Occipital lobe (tissue), 3 donors: ENCODE measurements around the gene INAFM1. TPM values are rescaled to one million over a fixed set of nuclear protein-coding genes. Genes with fewer than 3 reads are reported as not detected.

Experiments
- DNase-seq: peaks from one replicate; lab custom pipeline; 2025; lab: John Stamatoyannopoulos, UW
- small RNA-seq: library from RNA; depleted of rRNA; stranded (forward); fragments of <200 nt; gene quantifications from one replicate; pipeline ENCODE3, GENCODE V24; 2014
- total RNA-seq: library from RNA; depleted of rRNA; stranded (reverse); fragments of >200 nt; gene quantifications from one replicate; pipeline ENCODE4 v1.2.3, GENCODE V29; 2014

Gene INAFM1
- total RNA-seq, 1 donor from 2014 or later = 2.3 TPM

DNA sequence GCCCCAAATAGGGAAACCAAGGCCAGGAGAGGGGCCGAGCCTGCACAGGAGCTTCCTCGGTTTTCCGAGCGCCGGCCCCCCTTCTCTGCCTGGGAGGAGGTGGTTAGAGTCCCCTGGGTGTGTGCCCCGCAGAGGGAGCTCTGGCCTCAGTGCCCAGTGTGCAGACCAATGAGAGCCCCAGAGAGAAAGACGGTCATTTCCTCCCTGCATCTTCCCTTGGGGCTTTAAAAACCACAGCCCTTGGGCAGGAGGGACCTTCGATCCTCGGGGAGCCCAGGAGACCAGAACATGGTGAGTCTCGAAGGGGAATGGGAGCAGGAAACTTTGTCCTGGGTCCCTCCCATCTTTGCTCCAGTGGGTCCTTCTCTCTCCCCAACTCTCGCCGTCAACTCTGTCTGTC lies 34.9 kb downstream of the INAFM1 start, which contains the start of gene C5AR1:
TSS of gene C5AR1 (plus strand) at position 254 of the 400 bp plus-strand sequence. CDS start at position 289, 35 bp downstream.
- DNase-seq = no peak

GRCh38 chr19:47310323-47310722 lies 35.6 kb downstream of the INAFM1 start:
- no peak for DNase-seq

DNA sequence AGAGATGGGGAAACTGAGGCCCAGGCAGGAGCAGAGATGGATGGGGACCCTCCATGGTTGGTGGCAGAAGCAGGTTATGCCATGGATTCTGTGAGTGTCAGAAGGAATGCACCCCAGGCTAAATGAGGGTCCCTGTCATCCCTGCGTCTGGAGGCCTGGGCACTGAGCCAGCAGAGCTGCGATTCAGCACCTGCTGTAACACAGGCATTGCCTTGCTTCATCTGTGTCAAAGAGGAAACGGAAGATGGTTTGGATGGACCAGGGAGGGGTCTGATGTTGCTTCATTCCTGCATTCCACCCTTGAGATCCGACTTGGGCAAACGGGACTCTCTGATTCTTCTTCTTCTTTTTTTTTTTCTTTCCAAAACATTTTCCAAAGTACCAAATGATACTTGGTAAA lies 36.1 kb downstream of the INAFM1 start:
- DNase-seq = no peak

DNA sequence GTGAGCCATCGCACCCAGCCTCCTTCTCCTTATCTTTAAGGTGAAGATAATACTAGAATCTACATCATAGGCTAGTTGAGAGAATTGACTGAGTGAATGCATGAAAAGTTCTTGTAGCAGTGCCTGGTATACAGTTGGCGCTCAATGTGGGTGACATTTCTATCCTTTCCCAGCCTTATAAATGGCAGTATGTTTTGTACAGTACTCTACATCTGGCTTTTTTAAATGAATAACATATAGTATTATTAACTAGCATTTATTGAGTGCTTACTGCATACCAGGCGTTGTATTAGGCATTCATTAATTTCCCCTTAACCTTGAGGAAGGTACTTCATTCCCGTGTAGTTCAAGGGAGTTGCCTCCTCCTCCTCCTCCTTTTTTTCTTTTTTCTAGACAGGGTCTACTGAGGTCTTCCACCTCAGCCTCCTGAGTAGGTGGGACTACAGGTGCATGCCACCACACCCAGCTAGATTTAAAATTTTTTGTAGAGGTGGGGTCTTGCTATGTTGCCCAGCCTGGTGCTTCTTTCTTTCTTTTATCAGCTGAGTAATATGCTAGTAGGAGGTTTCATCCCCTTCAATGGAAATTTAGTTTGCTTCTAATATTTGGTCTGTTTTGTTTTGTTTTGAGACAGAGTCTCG lies 37.8 kb downstream of the INAFM1 start:
- DNase-seq = no peak

DNA sequence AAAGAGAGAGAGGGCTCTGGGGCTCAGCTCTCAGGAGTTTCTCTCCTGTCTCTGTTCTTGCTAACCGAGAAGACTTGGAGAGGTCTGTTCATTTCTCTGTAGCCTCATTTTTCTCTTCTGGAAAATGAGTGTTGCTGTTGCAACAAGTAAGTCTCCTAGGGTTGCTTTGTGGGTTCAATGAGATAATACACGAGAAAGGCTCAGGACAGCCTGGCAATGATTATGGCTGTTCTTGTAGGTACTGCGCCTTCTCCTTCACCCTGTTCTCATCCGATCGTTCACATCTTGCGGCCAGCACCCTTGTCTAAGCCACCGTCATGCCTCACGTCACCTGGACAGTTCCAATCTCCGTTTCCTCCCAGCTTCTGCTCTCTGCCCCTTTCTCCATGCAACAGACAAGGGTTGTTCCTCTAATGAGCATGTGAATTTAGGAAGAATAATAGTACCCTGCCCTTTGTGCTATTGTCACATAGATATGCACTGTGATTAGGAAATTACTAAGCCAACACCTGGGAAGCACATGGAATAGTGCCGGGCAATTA lies 39.1 kb downstream of the INAFM1 start:
- no peak for DNase-seq

DNA sequence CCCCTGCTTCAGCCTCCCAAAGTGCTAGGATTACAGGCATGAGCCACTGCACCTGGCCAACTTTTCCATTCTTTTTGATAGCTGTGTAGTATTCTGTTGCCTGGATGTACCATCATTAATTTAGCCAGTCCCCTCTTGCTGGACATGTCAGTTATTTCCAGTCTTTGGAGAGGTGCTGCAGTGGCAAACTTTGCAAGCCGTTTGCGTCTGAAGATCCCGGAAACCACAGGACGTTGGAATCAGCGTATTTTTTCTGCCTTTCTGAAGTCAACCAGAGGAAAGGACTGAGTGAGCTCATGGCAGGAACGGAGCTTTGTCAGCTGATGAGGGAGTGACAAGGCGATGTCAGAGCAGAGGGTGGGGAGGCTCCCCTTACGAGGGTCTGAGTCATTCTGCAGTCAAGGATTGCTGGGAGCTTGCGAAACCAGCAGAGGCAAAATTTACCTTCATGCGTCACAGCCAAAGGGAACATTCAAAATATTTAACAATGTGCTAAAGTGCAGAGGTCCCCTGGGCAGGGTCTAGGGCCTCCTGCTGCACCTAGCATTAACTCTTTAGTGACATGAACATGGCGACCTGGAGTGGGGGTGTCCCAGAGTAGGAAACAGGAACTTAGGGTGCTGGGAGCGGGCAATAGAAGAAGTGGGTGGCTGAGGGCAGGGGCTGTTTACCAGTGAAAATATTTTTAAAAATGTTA lies 40.6 kb downstream of the INAFM1 start:
- peak; percentile 24 for DNase-seq

DNA sequence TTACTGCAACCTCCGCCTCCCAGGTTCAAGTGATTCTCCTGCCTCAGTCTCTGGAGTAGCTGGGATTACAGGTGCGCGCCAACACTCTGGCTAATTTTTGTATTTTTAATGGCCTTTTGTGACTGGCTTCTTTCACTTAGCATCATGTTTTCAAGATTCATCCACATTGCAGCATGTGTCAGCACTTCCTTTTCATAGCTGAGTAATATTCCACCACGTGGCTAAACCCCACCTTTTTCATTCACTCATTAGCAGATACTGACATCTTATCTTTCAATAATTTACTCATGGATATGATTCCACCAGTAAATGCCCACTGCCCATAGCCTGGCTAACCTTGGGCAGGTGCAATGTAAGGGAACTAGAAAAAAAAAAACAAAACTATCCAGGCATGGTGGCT lies 41.8 kb downstream of the INAFM1 start:
- no peak for DNase-seq

GRCh38 chr19:47319923-47320871 lies 45.5 kb downstream of the INAFM1 start:
- DNase-seq = no peak

- no peak for DNase-seq
These were observed 46.9 kb downstream of the INAFM1 start for GRCh38 chr19:47321630-47322029.

DNA sequence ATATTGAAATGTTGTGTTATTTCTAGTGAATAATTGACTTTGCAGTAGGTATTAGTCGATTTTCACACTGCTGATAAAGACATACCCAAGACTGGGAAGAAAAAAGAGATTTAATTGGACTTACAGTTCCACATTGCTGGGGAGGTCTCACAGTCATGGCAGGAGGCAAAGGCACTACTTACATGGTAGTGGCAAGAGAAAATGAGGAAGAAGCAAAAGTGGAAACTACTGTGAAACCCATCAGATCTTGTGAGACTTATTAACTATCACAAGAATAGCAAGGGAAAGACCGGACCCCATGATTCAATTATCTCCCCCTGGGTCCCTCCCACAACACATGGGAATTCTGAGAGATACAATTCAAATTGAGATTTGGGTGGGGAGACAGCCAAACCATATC lies 47.4 kb downstream of the INAFM1 start:
- no peak for DNase-seq

DNA sequence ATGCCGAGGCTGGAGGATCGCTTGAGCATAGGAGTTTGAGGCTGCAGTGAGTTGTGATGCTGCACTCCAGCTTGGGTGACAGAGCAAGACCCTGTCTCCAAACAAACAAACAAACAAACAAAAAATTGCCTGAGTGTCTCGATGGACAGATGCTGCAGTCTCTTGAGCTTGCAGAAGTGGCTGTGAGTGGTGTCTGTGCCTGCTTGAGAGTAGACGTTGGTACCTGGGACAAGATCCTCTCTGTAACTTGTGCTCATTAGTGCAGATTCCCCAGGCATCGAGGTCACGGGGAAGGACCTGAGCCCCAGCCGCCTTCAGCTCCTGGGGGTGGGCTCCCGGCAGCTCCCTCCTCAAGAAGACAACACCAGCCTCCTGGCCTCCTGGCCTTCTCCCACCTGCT lies 48.7 kb downstream of the INAFM1 start:
- DNase-seq = no peak

DNA sequence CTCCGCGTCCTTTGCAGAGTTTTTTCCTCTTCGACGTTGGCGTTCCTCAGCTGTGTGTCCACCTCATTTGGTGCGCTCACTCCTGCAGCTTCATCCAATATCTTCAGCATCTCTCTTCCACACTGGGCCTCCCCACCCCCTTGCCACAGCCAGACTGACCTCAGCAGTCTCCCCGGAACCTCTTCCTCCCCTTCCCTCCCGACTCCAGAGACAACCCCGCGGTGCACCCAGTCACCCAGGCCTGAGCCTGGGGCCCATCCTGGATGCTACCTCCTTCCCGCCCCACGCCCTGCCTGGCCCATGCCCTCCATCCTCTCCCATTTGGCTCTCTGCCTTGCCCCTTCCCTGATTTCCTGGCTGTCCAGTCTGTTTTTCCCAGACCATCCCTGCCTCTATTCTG lies 49.2 kb downstream of the INAFM1 start:
- DNase-seq = no peak

DNA sequence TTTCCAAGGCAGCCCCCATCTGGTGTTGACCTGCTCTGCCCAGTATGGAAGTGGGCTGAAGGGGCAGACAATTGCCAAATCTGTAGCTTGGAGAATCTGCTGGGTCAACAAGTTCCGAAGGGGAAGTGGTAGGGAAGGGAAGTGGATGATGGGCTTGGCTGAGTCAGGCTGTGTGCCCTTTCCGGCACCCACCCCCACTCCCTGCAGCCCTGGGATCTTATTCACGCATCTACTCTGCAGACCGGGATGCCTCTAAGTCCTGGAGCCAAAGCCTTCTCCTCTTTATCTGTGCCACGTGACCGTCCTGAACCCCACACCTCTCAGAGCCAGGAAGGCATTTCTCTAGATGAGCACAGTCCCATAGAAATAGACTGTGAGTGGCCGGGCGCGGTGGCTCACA lies 49.8 kb downstream of the INAFM1 start:
- DNase-seq = no peak

Small RNA genes within 50 kb of the gene (small RNA-seq; reads per million reads assigned to genes)
- gene MIR3190 = not detected

Other genes starting within 250 kb of the INAFM1 start
- 20.9 TPM for gene TMEM160, start 226.3 kb upstream of the INAFM1 start, total RNA-seq
- 11.2 TPM for gene ZC3H4, start 161.1 kb upstream of the INAFM1 start, total RNA-seq
- 76.3 TPM for gene SAE1, start 144.1 kb upstream of the INAFM1 start, total RNA-seq
- 13.4 TPM for gene BBC3, start 43.7 kb upstream of the INAFM1 start, total RNA-seq
- 2.8 TPM for gene CCDC9, start 18.4 kb upstream of the INAFM1 start, total RNA-seq
- gene C5AR1, start 35.0 kb downstream of the INAFM1 start, total RNA-seq = 0.16 TPM
- gene C5AR2, start 57.3 kb downstream of the INAFM1 start, total RNA-seq = 0.31 TPM
- gene DHX34, start 74.4 kb downstream of the INAFM1 start, total RNA-seq = 10.8 TPM
- 74.6 TPM for gene MEIS3, start 144.6 kb downstream of the INAFM1 start, total RNA-seq
- gene SLC8A2, start 197.0 kb downstream of the INAFM1 start, total RNA-seq = 40.1 TPM
- gene KPTN, start 209.3 kb downstream of the INAFM1 start, total RNA-seq = 4.2 TPM
- 26.8 TPM for gene NAPA, start 240.2 kb downstream of the INAFM1 start, total RNA-seq